CD14-positive monocyte (primary cell): ENCODE data around the gene TMEM94. TPM values are rescaled to one million over a fixed set of nuclear protein-coding genes. Genes with fewer than 3 reads are reported as not detected.
"Not testable (repeated sequence)": the region's sequence is repeated elsewhere in the genome, so short reads cannot be mapped to it uniquely, and the experiment has no call there.

Experiments used
- DNase-seq, 3 donors: peaks; one replicate each; pipeline ENCODE4 v3.0.0-alpha.2; 2011 to 2022
- H2AFZ ChIP-seq: 2 replicates; pipeline ENCODE4 v1.6.0; 2012; ENCODE audit warnings: mild to moderate bottlenecking, low read depth, low read length, inconsistent platforms; ENCODE audit not compliant: insufficient read depth, poor library complexity, severe bottlenecking
- H3K27ac ChIP-seq, 2 donors: 1 replicate in 1 of 2; 2 replicates in 1 of 2; pipeline ENCODE4 v1.5.1; 2012 to 2013; ENCODE audit warnings: low read length in 2 of 2, control low read depth in 1 of 2, inconsistent platforms in 1 of 2, low read depth in 1 of 2, mild to moderate bottlenecking in 1 of 2
- H3K27me3 ChIP-seq, 2 donors: one replicate each; pipeline versions ENCODE4 v1.6.0 to v1.6.1; 2011 to 2013; ENCODE audit warnings: low read length in 2 of 2; ENCODE audit not compliant: control insufficient read depth in 2 of 2, insufficient read depth in 2 of 2
- H3K36me3 ChIP-seq, 2 donors: replicated peaks in 1 of 2; 1 replicate in 1 of 2; 2 replicates in 1 of 2; pipeline versions ENCODE4 v1.5.1 to v1.6.1; 2012 to 2013; ENCODE audit warnings: low read length in 2 of 2, control low read depth in 1 of 2, inconsistent platforms in 1 of 2, mild to moderate bottlenecking in 1 of 2; ENCODE audit not compliant: insufficient read depth in 2 of 2, control insufficient read depth in 1 of 2
- H3K4me1 ChIP-seq, 2 donors: 1 replicate in 1 of 2; 2 replicates in 1 of 2; pipeline versions ENCODE4 v1.5.1 to v1.6.1; 2012 to 2013; ENCODE audit warnings: low read length in 2 of 2, control low read depth in 1 of 2, inconsistent platforms in 1 of 2, mild to moderate bottlenecking in 1 of 2, moderate library complexity in 1 of 2; ENCODE audit not compliant: insufficient read depth in 2 of 2, control insufficient read depth in 1 of 2
- H3K4me2 ChIP-seq: replicated peaks from 2 replicates; pipeline ENCODE3; 2012; ENCODE audit warnings: low read length, moderate library complexity, mild to moderate bottlenecking; ENCODE audit not compliant: poor library complexity, severe bottlenecking; ENCODE audit errors: extremely low read depth
- H3K4me3 ChIP-seq, 3 experiments: fragments of 200-600 bp in 1 of 3; sonication (generic) in 1 of 3; replicated peaks in 1 of 3; 1 replicate in 2 of 3; 2 replicates in 1 of 3; pipeline ENCODE4 v1.5.1; 2011 to 2013; ENCODE audit warnings: low read length in 3 of 3, mild to moderate bottlenecking in 3 of 3, control low read depth in 2 of 3, low read depth in 2 of 3, inconsistent platforms in 1 of 3, moderate library complexity in 1 of 3
- H3K79me2 ChIP-seq: 2 replicates; pipeline ENCODE4 v1.6.0; 2012; ENCODE audit warnings: mild to moderate bottlenecking, control low read depth, inconsistent platforms, low read length, moderate library complexity; ENCODE audit not compliant: insufficient read depth
- H3K9ac ChIP-seq: 2 replicates; pipeline ENCODE4 v1.6.0; 2017; ENCODE audit warnings: low read length, mild to moderate bottlenecking; ENCODE audit not compliant: insufficient read depth, poor library complexity, severe bottlenecking
- H3K9me3 ChIP-seq, 2 donors: replicated peaks in 1 of 2; 1 replicate in 1 of 2; 2 replicates in 1 of 2; pipeline versions ENCODE4 v1.5.1 to v1.6.1; 2012 to 2013; ENCODE audit warnings: low read length in 2 of 2, control low read depth in 1 of 2; ENCODE audit not compliant: control insufficient read depth in 1 of 2, insufficient read depth in 1 of 2
- H4K20me1 ChIP-seq: 2 replicates; pipeline ENCODE4 v1.6.0; 2012; ENCODE audit warnings: mild to moderate bottlenecking, low read length, control low read depth, moderate library complexity; ENCODE audit not compliant: insufficient read depth
- H3K27ac Mint-ChIP-seq, 7 donors: one replicate each; pipeline ENCODE4 v1.8.0; 2020; ENCODE audit warnings: mild to moderate bottlenecking in 7 of 7, mixed read lengths in 7 of 7, moderate library complexity in 6 of 7, inconsistent platforms in 2 of 7
- H3K27me3 Mint-ChIP-seq, 3 donors: one replicate each; pipeline ENCODE4 v1.8.0; 2021 to 2022; ENCODE audit warnings: low read depth in 3 of 3, mild to moderate bottlenecking in 3 of 3, mixed read lengths in 3 of 3, moderate library complexity in 3 of 3, inconsistent platforms in 1 of 3
- H3K36me3 Mint-ChIP-seq, 2 donors: one replicate each; pipeline ENCODE4 v1.8.0; 2020; ENCODE audit warnings: mixed read lengths in 2 of 2, inconsistent platforms in 1 of 2, mild to moderate bottlenecking in 1 of 2
- H3K4me1 Mint-ChIP-seq: one replicate; pipeline ENCODE4 v1.8.0; 2020; ENCODE audit warnings: mild to moderate bottlenecking, mixed read lengths
- H3K4me3 Mint-ChIP-seq, 2 donors: one replicate each; pipeline ENCODE4 v1.8.0; 2020; ENCODE audit warnings: mild to moderate bottlenecking in 2 of 2, mixed read lengths in 2 of 2, moderate library complexity in 1 of 2
- H3K9me3 Mint-ChIP-seq, 7 donors: one replicate each; pipeline ENCODE4 v1.8.0; 2020 to 2022; ENCODE audit warnings: mixed read lengths in 7 of 7, mild to moderate bottlenecking in 6 of 7, moderate library complexity in 6 of 7, inconsistent platforms in 2 of 7
- CTCF ChIP-seq: fragments of 200-600 bp; IDR thresholded peaks from one replicate; pipeline ENCODE4 v1.8.0; 2022; ENCODE audit warnings: antibody characterized with exemption, mild to moderate bottlenecking
- WGBS: methylation state at CpG from one replicate; pipeline ENCODE4 v1.1.5; 2013; ENCODE audit warnings: missing lambda C conversion rate; ENCODE audit not compliant: insufficient coverage; 5-methylcytosine and 5-hydroxymethylcytosine counted together
- intact Hi-C, 2 donors: fragments of 100-400 bp; cut with micrococcal nuclease; formaldehyde crosslinking; loops; one replicate each; pipeline versions ENCODE4 v1.15.0 to v1.15.1; 2023
- polyA plus RNA-seq, 3 donors: library from polyadenylated mRNA; depleted of rRNA in 1 of 3; unstranded in 2 of 3; stranded (reverse) in 1 of 3; fragments of 300-500 nt in 2 of 3; fragments of >200 nt in 1 of 3; fragmentation: Illumina TruSeq in 2 of 3; gene quantifications; 1 replicate in 2 of 3; 2 replicates in 1 of 3; pipeline ENCODE4 v1.2.3, GENCODE V29; 2012 to 2021

TMEM94 gene
- polyA plus RNA-seq, 3 donors: 7.2 to 129 (median 8.4) TPM

GRCh38 chr17:75437404-75437803 is 19.0 kb upstream of the TMEM94 start:
- H3K4me1 ChIP-seq, H4K20me1 ChIP-seq, H3K79me2 ChIP-seq, intact Hi-C loops, H3K27ac Mint-ChIP-seq, H3K4me3 ChIP-seq, H3K27me3 ChIP-seq, H3K9me3 ChIP-seq, H3K9ac ChIP-seq, H3K27ac ChIP-seq, H3K27me3 Mint-ChIP-seq, DNase-seq, H2AFZ ChIP-seq, H3K36me3 Mint-ChIP-seq, H3K4me1 Mint-ChIP-seq, H3K4me2 ChIP-seq, H3K4me3 Mint-ChIP-seq, H3K36me3 ChIP-seq, H3K9me3 Mint-ChIP-seq: not testable (repeated sequence)
- 100% methylated on average over 4 of the region's 8 CpGs for WGBS

GRCh38 chr17:75439287-75439686 is 17.1 kb upstream of the TMEM94 start:
- intact Hi-C loops: no loop called here
- peaks cover 3 to 7% (median 7%) of the 10 kb centered on the region in 3 donors for H3K27me3 Mint-ChIP-seq
- no peak overlapping the region for H3K4me3 Mint-ChIP-seq
- Histone ChIP-seq H3K4me1 (no peaks in the 10 kb centered on the region), H3K79me2 (no peaks in the 10 kb centered on the region), H3K4me3 (no peak overlapping the region), H2AFZ (no peak overlapping the region), H3K36me3 (no peaks in the 10 kb centered on the region), H4K20me1 (no peaks in the 10 kb centered on the region), H3K4me2 (no peak overlapping the region), H3K27ac (no peak overlapping the region), H3K9ac (no peak overlapping the region), H3K27me3 (no peaks in the 10 kb centered on the region), H3K9me3 (no peaks in the 10 kb centered on the region)
- no peak overlapping the region for H3K27ac Mint-ChIP-seq
- WGBS: 100% methylated on average over 1 of the region's 2 CpGs
- no peak for DNase-seq
- peaks cover 3% of the 10 kb centered on the region for H3K4me1 Mint-ChIP-seq
- TF ChIP-seq CTCF: no peak
- no peaks in the 10 kb centered on the region for H3K36me3 Mint-ChIP-seq
- no peaks in the 10 kb centered on the region for H3K9me3 Mint-ChIP-seq
